ENCODE results near the gene CHRM2.

DNA sequence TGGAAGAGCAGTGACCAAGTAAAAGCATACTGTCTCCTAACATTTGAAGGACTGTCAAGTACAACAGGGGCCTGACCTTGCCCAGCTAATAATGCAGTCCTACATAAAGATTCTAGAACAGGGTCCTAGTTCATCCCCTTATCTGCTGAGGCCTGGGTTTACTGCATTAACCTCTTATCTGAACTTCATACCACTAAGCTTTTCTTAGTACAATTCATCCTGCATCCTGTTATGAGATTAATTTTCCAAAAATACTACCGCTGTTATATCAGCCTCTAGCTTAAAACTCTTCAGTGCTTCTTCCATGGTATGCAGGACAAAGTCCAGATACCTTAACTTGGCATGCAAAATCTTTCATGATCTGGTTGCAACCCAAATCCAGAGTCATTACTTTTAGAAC lies 72.5 kb downstream of the CHRM2 start:
- TF ChIP-seq, protein P1, sequence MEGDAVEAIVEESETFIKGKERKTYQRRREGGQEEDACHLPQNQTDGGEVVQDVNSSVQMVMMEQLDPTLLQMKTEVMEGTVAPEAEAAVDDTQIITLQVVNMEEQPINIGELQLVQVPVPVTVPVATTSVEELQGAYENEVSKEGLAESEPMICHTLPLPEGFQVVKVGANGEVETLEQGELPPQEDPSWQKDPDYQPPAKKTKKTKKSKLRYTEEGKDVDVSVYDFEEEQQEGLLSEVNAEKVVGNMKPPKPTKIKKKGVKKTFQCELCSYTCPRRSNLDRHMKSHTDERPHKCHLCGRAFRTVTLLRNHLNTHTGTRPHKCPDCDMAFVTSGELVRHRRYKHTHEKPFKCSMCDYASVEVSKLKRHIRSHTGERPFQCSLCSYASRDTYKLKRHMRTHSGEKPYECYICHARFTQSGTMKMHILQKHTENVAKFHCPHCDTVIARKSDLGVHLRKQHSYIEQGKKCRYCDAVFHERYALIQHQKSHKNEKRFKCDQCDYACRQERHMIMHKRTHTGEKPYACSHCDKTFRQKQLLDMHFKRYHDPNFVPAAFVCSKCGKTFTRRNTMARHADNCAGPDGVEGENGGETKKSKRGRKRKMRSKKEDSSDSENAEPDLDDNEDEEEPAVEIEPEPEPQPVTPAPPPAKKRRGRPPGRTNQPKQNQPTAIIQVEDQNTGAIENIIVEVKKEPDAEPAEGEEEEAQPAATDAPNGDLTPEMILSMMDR (IDR thresholded peaks at IDR 0.05) = no peak
- TF ChIP-seq POLR2A (IDR thresholded peaks at IDR 0.05) = no peak
- TF ChIP-seq EP300 (IDR thresholded peaks at IDR 0.05) = no peak

Measured in tibial nerve (tissue), 4 donors.